Measurements from ENCODE around the gene OR2Z1.
"Not testable (repeated sequence)": the region's sequence is repeated elsewhere in the genome, so short reads cannot be mapped to it uniquely, and the experiment has no call there.

DNA sequence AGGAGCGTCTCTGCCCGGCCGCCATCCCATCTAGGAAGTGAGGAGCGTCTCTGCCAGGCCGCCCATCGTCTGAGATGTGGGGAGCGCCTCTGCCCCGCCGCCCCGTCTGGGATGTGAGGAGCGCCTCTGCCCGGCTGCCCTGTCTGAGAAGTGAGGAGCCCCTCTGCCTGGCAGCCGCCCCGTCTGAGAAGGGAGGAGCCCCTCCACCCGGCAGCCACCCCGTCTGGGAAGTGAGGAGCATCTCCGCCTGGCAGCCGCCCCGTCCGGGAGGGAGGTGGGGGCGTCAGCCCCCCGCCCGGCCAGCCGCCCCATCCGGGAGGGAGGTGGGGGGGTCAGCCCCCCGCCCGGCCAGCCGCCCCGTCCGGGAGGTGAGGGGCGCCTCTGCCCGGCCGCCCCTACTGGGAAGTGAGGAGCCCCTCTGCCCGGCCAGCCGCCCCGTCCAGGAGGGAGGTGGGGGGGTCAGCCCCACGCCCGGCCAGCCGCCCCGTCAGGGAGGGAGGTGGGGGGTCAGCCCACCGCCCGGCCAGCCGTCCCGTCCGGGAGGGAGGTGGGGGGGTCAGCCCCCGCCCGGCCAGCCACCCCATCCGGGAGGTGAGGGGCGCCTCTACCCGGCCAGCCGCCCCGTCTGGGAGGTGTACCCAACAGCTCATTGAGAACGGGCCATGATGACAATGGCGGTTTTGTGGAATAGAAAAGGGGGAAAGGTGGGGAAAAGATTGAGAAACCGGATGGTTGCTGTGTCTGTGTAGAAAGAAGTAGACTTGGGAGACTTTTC lies 18.0 kb downstream of the OR2Z1 start:
- TF ChIP-seq POLR2AphosphoS5, POLR2A, EP300 (IDR thresholded peaks at IDR 0.05): not testable (repeated sequence)
- TF ChIP-seq, protein P1, sequence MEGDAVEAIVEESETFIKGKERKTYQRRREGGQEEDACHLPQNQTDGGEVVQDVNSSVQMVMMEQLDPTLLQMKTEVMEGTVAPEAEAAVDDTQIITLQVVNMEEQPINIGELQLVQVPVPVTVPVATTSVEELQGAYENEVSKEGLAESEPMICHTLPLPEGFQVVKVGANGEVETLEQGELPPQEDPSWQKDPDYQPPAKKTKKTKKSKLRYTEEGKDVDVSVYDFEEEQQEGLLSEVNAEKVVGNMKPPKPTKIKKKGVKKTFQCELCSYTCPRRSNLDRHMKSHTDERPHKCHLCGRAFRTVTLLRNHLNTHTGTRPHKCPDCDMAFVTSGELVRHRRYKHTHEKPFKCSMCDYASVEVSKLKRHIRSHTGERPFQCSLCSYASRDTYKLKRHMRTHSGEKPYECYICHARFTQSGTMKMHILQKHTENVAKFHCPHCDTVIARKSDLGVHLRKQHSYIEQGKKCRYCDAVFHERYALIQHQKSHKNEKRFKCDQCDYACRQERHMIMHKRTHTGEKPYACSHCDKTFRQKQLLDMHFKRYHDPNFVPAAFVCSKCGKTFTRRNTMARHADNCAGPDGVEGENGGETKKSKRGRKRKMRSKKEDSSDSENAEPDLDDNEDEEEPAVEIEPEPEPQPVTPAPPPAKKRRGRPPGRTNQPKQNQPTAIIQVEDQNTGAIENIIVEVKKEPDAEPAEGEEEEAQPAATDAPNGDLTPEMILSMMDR (IDR thresholded peaks at IDR 0.05) = not testable (repeated sequence)
